NCI-H526 (cell line): ENCODE measurements around the gene IFITM2.
A peak's percentile ranks its signal among the peaks of the same experiment; 100 is the strongest.
"Not testable (repeated sequence)": the region's sequence is repeated elsewhere in the genome, so short reads cannot be mapped to it uniquely, and the experiment has no call there.

Experiments used
- DNase-seq, 2 experiments: peaks; one replicate each; lab custom pipeline; 2025; lab: John Stamatoyannopoulos, UW

Gene IFITM2

DNA sequence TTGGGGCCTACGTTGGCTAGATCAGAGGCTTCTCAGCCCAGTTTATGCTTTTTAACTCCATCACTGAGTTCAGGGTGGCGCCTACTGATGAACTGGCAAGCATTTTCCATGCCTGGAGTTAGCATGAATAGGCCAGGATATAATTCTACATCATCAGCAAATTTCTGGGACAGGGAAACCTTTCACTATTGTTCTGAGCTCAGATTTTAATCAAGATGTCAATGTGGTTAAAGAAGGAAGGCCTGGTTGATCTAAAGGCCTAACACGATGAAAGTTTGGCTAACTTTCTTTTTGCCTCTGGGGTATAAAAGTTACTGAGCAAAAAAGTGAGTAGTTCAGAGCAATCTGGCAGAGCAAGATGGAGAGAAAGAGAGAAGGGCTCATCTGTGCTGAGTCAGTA lies 34.7 kb downstream of the IFITM2 start:
- DNase-seq: no peak

- no peak for DNase-seq
These were observed 37.4 kb downstream of the IFITM2 start for GRCh38 chr11:344836-345578.

DNA sequence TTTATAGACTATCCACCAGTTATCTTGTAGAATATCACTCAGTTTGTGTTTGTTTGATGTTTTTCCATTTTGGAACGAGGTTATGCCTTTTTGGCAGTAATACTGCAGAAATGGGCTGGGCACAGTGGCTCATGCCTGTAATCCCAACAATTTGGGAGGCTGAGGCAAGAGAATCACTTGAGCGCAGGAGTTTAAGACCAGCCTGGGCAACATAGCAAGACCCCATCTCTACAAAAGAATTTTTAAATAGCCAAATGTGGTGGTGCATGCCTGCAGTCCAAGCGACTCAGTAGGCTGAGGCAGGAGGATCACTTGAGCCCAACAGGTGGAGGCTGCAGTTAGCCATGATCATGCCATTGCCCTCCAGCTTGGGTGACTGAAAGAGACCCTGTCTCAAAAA lies 38.9 kb downstream of the IFITM2 start:
- DNase-seq: no peak

GRCh38 chr11:349270-349954 lies 41.8 kb downstream of the IFITM2 start:
- not testable (repeated sequence) for DNase-seq

DNA sequence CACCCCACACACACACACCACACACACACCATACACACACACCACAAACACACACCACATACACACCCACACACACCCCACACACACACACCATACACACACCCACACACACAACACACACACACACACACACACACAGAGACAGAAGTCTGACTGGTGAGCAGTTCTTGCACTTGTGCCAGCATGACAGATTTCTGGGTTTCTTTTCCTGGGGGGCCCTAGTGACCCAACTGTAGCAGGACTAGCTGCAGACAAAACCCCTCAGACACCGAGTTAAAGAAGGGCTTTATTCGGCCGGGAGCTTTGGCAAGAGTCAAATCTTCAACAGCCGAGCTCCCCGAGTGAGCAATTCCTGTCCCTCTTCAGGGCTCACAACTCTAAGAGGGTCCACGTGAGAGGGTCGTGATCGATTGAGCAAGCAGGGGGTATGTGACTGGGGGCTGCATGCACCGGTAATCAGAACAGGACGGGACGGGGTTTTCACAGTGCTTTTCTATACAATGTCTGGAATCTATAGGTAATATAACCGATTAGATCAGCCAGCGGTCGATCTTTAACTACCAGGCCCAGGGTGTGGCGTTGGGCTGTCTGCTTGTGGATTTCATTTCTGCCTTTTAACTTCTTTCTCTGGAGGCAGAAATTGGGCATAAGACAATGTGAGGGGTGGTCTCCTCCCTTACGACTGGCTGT lies 42.6 kb downstream of the IFITM2 start:
- DNase-seq: not testable (repeated sequence)

DNA sequence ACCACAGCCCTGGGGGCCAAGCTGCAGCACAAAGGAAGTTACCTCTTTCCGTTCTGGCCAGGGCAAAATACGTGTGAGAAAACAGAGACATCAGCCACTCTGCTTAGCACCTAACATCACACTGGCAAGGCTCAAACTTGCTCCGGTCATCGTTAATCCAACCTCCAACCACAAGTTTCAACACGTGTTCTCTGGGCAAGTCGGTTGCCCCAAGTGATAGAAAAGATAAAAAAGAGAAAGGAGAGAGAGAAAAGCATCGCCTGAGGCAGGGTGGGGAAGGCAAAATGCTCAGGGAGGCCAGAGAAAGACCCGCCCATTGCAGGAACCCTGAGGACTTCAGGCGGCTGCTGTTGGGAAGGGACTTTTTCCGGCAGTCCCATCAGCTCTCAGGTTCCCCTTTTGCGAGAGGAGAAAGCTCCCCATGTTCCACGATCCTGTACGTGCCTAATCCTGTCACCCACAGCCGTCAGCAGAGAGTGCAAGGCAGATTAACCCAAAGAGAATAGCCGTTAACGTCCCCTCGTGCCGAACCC lies 43.2 kb downstream of the IFITM2 start:
- DNase-seq: no peak

DNA sequence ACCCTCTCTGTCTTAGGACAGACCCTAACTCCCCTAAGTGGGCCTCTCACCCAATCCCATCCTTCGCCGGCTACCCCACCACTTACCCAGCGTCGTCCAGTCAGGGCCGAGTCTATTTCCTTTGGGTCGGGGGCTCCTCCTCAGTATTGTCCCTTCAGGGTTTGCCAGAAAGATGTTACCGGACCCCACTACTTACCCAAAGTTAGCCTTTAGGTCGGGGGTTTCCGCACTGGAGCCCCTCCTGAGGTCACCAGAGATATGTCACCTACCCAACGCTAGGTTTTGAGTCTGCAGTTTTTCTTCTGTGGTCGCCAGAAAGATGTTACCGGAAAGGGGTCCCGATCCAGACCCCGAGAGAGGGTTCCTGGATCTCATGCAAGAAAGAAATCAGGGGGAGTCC lies 43.8 kb downstream of the IFITM2 start:
- DNase-seq: no peak

GRCh38 chr11:352456-353031 lies 44.9 kb downstream of the IFITM2 start:
- no peak for DNase-seq

GRCh38 chr11:353179-353873 lies 45.7 kb downstream of the IFITM2 start:
- DNase-seq: no peak

DNA sequence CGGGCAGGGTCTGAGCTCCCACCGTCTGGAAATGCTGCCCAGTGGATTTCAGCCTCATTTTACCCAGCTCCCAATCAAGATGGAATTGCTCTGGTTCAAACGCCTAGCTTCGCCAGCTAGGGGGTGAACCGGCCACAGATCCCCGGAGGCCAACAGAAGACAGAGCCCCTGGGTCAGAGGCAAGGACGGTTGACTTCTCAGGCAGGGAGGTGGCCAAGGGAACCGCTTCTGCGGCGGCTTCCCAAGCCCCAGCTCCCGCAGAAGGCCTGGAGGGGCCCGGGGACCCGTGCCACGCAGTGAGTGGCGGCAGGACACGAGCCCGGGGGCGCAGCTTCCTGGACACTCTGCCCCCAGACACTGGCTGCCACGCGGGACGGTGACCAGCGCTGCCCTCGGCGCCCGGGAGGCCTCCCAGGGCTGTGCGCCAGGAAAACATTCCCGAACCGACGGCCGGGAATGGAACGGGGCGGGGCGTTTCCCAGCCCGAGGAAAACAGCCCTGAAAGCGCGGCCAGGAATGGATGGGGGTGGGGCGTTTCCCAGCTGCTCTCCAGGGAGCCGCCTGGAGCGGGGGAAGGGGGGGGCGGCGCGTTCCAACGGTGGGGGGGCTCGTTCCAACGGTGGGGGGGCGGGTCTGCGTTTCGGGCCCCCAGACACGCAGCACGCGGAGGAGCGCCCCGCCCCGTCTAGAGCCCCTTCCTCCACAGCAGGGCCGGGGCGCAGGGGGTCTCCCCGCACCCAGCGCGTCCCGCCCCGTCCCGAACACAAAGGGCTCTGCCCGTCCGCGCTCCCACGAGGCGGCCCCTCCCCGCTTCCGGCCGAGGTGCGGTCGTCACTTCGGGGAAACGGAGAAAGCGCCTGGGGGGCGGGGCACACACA lies 48.2 kb downstream of the IFITM2 start:
- DNase-seq: peak; percentile 56 to 89

- no peak for DNase-seq
These were observed 49.0 kb downstream of the IFITM2 start for GRCh38 chr11:356610-357009.

DNA sequence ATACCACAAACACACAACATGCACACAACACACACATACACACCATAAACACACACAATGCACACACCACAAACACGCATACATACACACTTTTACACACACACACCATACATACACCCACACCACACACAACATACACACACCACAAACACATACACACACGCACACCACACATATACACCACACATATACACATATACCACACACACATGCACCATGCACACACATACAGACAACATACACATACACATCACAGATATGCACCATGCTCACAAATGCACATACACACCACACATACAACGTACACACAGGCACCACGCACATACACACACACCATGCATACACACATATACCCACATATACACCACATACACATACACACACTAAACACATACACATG lies 50.0 kb downstream of the IFITM2 start:
- DNase-seq: no peak

DNA sequence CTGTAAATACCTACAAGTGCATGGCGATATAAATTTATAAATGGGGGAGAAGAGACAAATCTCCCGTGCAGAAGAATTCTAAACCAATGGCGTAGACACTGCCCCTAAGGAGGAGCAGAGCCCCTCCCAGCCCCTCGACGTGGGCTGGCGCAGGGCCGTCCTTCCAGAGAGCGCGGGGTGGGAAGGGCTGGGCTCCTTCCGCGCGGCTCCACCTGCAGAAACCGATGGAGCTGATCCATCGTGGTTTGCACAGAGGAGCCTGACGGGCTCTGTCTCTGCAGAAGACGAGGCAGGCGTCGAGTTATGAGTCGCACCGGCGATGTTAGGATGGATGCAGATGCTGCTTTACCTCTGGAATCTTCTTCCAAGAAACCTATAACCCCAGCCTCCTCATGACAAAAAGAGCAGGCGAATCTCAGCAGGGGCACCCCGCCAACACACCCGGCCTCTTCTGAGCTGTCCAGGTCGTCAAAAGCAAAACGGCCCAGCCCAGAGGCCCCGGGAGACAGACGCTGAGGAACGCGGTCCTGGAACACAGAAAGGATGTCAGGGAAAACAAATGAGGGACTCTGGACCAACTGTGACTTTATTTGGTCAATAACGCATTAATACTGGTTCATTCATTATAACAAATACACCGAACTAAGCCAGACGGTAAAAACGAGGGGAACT lies 50.6 kb downstream of the IFITM2 start:
- peak in 1 of 2 experiments; percentile 65 for DNase-seq
